ENCODE data around the gene MACIR.

The MACIR gene

DNA sequence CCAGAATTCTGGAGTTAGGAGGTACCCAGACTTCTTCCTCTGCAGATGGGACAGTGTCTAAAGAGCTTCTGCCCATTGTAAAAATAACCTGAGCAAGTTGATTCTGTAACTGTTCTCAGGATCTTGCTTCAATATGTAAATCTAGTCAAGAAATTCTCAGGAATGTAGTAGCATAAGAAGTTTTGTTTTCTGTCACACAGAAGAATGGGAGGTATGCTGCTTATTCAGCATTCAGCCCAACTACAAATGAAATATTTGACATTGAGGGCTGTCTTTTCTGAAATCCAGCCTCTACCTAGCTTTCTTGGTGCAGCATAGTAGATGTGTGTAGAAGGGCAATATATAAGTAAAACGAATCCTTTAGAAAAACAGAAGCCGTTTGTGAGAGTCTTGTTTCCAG, 13.8 kb downstream of the MACIR start:
- no peak overlapping the region for H3K4me3 ChIP-seq (ENCODE audit: low read depth, low read length)
- TF ChIP-seq, protein P1, sequence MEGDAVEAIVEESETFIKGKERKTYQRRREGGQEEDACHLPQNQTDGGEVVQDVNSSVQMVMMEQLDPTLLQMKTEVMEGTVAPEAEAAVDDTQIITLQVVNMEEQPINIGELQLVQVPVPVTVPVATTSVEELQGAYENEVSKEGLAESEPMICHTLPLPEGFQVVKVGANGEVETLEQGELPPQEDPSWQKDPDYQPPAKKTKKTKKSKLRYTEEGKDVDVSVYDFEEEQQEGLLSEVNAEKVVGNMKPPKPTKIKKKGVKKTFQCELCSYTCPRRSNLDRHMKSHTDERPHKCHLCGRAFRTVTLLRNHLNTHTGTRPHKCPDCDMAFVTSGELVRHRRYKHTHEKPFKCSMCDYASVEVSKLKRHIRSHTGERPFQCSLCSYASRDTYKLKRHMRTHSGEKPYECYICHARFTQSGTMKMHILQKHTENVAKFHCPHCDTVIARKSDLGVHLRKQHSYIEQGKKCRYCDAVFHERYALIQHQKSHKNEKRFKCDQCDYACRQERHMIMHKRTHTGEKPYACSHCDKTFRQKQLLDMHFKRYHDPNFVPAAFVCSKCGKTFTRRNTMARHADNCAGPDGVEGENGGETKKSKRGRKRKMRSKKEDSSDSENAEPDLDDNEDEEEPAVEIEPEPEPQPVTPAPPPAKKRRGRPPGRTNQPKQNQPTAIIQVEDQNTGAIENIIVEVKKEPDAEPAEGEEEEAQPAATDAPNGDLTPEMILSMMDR (IDR thresholded peaks at IDR 0.05; ENCODE audit: borderline replicate concordance, insufficient read depth, low read depth, low read length): no peak

DNA sequence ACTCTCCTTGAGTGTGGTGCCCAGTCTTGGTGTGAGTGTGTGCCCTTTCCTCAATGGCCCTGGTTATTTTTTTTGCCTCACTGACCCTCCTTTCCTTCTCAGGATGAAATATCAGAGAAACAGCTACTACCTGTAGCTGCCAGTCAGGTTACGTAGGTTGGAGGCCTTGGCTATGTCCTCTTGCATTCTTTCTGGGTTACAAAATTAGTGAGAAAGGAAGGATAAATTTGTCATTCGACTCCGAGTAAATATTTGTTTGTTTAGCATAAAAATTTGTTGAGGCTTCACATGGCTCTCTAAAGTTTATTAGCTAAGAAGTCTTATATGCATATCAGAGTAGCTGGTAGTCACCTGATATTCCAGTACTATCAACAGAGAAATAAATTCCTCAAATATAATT, 15.4 kb downstream of the MACIR start:
- no peak overlapping the region for H3K4me3 ChIP-seq (ENCODE audit: low read depth, low read length)
- TF ChIP-seq, protein P1 (IDR thresholded peaks at IDR 0.05; ENCODE audit: borderline replicate concordance, insufficient read depth, low read depth, low read length): no peak

DNA sequence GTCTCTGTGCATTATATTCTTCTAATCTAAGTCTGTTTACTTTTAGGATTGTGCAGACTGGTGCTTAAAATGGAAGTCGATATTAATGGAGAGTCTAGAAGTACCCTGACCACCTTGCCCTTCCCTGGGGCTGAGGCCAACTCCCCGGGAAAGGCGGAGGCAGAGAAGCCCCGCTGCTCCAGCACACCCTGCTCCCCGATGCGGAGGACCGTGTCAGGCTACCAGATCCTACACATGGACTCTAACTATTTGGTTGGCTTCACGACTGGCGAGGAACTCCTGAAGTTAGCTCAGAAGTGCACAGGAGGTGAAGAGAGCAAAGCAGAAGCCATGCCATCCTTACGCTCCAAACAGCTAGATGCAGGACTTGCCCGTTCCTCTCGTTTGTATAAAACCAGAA, 17.3 kb downstream of the MACIR start:
- TF ChIP-seq, protein P1 (IDR thresholded peaks at IDR 0.05; ENCODE audit: borderline replicate concordance, insufficient read depth, low read depth, low read length): no peak
- H3K4me3 ChIP-seq (ENCODE audit: low read depth, low read length): no peak overlapping the region

DNA sequence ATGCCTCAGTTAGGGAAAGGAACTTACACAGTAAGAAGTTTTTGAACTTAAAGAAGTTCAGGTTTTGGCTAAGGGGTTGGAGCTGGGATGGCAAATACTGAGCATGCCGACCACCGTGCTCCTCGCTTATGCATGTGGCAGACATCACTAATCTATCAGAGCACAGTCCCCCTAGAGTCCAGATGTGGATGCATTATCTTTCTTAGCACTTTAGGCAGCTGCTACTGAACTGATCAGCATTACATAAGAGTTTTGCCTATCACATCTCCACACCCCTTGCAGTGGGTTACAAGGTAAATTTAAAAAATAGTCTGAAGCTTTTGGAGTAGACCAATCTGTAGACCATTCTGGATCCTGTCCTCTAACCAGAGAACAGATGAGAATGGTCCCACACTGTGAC, 22.4 kb downstream of the MACIR start:
- H3K4me3 ChIP-seq (ENCODE audit: low read depth, low read length): no peak overlapping the region
- TF ChIP-seq, protein P1 (IDR thresholded peaks at IDR 0.05; ENCODE audit: borderline replicate concordance, insufficient read depth, low read depth, low read length): no peak

DNA sequence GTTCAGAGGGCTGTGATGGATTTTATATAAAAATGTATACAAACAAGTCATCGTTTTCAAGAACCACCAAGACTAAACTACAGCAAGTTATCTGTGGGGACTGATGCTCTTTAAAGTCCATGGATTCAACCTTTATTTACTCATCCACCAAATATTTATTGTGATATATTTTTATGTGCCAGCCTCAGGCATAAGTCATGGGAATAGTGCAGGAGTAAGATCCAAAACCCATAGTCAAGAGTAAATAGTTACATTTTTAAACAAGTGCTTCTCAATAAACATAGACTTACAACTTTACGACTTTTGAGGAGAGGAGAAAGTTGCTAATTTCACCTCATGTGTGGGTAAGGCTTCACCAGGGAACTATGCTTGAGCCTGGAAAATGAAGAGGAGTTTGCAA, 24.6 kb downstream of the MACIR start:
- TF ChIP-seq, protein P1 (IDR thresholded peaks at IDR 0.05; ENCODE audit: borderline replicate concordance, insufficient read depth, low read depth, low read length): no peak
- H3K4me3 ChIP-seq (ENCODE audit: low read depth, low read length): no peak overlapping the region

DNA sequence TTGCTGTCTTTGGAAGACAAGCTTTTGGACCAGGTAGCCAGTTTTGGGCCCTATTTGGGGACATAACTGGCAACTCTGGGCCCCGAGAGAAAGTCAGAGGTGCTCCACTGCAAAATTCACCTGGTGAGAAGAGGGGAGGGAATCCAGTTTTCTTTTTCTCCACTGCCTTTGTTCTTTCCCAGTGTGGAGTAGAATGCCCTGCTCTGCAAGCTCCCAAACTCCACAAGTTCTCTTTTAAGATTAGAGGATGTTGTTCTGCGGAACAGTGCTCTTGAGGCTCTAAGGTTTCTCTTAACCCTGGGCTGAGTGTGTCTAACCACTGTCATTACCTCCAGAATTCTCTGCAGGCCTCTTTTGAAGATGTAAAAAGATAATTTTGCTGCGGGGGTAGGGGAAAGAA, 25.3 kb downstream of the MACIR start:
- H3K4me3 ChIP-seq (ENCODE audit: low read depth, low read length): no peak overlapping the region
- TF ChIP-seq, protein P1 (IDR thresholded peaks at IDR 0.05; ENCODE audit: borderline replicate concordance, insufficient read depth, low read depth, low read length): no peak

DNA sequence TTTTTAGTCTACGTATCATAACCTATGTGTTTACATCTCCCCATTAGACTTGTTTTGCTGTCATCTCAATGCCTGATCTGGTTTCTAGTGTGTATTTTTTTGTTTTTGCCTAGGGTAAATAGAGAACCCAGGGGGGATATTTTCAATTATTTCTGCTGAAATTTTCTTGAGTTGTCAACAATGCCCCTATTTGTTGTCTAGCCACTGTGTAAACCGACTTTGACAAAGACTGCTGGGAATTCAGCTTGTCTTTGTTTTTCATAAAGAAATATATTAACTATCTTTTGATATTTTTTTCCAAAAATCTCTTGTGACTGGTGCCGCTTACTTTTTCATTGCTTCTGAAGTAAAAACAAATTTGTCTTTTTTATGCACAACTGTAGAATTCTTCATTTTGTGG, 28.1 kb downstream of the MACIR start:
- TF ChIP-seq, protein P1 (IDR thresholded peaks at IDR 0.05; ENCODE audit: borderline replicate concordance, insufficient read depth, low read depth, low read length): no peak
- no peak overlapping the region for H3K4me3 ChIP-seq (ENCODE audit: low read depth, low read length)
